PFSK-1 (cell line): ENCODE measurements around the gene CFAP410.

ENCODE experiments used
- FOXP2 ChIP-seq: optimal IDR thresholded peaks from 2 replicates; pipeline ENCODE3; 2011; ENCODE audit warnings: borderline replicate concordance, control low read depth, inconsistent platforms; ENCODE audit not compliant: insufficient read depth; ENCODE audit errors: extremely low read length, extremely low read depth
- SIN3A ChIP-seq: IDR thresholded peaks from 2 replicates; pipeline ENCODE4 v1.6.1; 2012; ENCODE audit warnings: mild to moderate bottlenecking, low read length, moderate library complexity, borderline replicate concordance; ENCODE audit not compliant: insufficient read depth
- TAF1 ChIP-seq: IDR thresholded peaks from 2 replicates; pipeline ENCODE4 v1.6.1; 2012; ENCODE audit warnings: low read length, control low read depth, borderline replicate concordance; ENCODE audit not compliant: insufficient read depth
- TF ChIP-seq, protein P1 (sequence below), 2 experiments: IDR thresholded peaks; 2 replicates each; pipeline versions ENCODE4 v1.6.1 to v1.8.0; 2011 to 2012; ENCODE audit warnings: low read depth in 2 of 2, low read length in 2 of 2, control low read depth in 1 of 2, inconsistent platforms in 1 of 2, mild to moderate bottlenecking in 1 of 2, moderate library complexity in 1 of 2; ENCODE audit not compliant: insufficient read depth in 1 of 2

DNA sequence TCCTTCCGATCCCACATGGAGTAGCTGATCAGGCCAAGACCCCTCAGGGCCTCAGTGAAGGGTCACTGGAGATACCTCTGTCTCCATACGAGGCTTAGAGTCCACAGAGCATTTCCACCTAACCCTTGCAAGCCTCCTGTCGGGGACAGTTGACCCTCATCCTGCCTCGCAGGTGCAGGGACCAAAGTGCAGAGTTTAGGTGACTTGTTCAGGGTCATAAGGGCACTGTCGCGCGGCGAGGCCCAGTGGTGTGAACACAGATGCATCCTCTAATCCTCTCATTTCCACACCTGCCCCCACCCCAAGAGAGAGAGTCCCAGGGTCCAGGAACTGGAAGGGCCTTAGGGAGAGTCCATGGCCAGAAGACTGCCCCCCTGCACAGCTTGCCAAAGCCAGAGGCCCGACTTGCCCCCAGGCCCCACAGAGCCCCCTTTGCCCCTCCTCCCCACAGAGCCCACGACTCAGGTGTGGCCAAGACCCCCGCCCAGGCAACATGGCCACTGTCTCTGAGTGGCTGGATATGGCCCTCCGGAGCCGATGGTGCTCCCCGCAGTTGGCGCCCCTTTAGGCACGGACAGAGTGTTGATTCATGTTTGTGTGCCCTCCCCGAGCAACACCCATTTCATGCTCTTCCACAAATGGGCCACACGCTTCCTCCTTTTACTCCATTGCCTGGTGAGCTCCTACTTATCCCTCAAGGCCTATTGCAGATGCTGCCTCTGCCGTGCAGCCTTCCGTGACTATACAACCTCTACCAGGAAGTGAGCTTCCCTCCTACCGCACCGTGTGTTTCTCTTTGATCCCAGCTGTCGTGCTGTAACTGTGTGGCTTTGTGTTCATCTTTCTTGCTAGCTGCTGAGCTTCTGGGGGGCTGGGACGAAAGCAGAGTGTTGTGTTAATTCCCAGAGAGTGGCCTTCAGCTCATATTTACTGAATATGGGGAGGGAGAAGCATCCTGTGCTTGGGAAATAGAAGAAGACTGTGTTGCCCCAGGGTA lies 15.9 kb upstream of the CFAP410 start:
- TF ChIP-seq SIN3A (no peak), FOXP2 (no peak), TAF1 (no peak)
- TF ChIP-seq, protein P1, sequence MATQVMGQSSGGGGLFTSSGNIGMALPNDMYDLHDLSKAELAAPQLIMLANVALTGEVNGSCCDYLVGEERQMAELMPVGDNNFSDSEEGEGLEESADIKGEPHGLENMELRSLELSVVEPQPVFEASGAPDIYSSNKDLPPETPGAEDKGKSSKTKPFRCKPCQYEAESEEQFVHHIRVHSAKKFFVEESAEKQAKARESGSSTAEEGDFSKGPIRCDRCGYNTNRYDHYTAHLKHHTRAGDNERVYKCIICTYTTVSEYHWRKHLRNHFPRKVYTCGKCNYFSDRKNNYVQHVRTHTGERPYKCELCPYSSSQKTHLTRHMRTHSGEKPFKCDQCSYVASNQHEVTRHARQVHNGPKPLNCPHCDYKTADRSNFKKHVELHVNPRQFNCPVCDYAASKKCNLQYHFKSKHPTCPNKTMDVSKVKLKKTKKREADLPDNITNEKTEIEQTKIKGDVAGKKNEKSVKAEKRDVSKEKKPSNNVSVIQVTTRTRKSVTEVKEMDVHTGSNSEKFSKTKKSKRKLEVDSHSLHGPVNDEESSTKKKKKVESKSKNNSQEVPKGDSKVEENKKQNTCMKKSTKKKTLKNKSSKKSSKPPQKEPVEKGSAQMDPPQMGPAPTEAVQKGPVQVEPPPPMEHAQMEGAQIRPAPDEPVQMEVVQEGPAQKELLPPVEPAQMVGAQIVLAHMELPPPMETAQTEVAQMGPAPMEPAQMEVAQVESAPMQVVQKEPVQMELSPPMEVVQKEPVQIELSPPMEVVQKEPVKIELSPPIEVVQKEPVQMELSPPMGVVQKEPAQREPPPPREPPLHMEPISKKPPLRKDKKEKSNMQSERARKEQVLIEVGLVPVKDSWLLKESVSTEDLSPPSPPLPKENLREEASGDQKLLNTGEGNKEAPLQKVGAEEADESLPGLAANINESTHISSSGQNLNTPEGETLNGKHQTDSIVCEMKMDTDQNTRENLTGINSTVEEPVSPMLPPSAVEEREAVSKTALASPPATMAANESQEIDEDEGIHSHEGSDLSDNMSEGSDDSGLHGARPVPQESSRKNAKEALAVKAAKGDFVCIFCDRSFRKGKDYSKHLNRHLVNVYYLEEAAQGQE (IDR thresholded peaks at IDR 0.05; ENCODE audit: insufficient read depth in 1 of 2, low read depth in 2 of 2, low read length in 2 of 2), result no peak
